PFSK-1 (cell line): ENCODE results near the gene IFT80.

Experiments used
- FOXP2 ChIP-seq: optimal IDR thresholded peaks from 2 replicates; pipeline ENCODE3; 2011; ENCODE audit warnings: borderline replicate concordance, control low read depth, inconsistent platforms; ENCODE audit not compliant: insufficient read depth; ENCODE audit errors: extremely low read length, extremely low read depth
- TF ChIP-seq, protein P1 (sequence below), 2 experiments: IDR thresholded peaks; 2 replicates each; pipeline versions ENCODE4 v1.6.1 to v1.8.0; 2011 to 2012; ENCODE audit warnings: low read depth in 2 of 2, low read length in 2 of 2, control low read depth in 1 of 2, inconsistent platforms in 1 of 2, mild to moderate bottlenecking in 1 of 2, moderate library complexity in 1 of 2; ENCODE audit not compliant: insufficient read depth in 1 of 2

DNA sequence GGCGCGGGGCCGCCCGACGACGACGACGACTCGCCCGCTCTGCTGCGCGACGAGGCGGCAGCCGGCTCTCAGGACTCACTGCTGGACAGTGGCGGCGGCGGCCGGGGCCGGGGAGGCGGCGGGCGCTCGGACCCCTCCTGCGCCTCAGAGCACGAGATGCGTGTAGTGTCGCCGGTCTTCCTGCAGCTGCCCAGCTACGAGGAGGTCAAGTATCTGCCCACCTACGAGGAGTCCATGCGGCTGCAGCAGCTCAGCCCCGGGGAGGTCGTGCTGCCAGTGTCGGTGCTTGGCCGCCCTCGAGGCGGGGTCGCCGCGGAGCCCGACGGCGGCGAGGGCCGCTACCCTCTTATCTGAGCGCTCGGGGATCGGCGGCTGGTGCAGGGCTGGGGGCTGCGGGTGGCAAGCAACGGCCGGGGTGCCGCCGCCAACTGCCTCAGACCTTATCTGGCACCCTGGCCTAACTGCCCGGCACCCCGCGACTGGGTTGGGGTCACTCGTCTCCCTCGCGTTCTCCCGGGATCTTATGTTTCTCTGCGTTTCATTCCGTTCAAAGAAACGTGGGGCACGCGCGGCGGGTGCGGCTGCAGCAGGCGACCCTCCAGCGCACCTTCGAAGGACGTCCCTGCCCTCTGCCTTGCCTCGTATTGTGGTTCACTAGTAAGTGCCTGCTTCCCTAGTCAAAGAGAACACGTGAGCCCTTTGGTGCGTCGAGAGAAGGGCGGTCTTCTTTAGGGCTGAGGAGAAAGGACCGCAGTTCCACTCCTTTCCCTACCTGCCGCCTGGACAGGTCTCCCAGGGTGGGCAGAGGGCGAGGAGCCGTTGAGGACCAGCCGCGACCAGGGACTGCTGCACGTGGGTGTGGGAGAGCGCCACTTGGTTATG is 172.8 kb downstream of the IFT80 start:
- TF ChIP-seq, protein P1, sequence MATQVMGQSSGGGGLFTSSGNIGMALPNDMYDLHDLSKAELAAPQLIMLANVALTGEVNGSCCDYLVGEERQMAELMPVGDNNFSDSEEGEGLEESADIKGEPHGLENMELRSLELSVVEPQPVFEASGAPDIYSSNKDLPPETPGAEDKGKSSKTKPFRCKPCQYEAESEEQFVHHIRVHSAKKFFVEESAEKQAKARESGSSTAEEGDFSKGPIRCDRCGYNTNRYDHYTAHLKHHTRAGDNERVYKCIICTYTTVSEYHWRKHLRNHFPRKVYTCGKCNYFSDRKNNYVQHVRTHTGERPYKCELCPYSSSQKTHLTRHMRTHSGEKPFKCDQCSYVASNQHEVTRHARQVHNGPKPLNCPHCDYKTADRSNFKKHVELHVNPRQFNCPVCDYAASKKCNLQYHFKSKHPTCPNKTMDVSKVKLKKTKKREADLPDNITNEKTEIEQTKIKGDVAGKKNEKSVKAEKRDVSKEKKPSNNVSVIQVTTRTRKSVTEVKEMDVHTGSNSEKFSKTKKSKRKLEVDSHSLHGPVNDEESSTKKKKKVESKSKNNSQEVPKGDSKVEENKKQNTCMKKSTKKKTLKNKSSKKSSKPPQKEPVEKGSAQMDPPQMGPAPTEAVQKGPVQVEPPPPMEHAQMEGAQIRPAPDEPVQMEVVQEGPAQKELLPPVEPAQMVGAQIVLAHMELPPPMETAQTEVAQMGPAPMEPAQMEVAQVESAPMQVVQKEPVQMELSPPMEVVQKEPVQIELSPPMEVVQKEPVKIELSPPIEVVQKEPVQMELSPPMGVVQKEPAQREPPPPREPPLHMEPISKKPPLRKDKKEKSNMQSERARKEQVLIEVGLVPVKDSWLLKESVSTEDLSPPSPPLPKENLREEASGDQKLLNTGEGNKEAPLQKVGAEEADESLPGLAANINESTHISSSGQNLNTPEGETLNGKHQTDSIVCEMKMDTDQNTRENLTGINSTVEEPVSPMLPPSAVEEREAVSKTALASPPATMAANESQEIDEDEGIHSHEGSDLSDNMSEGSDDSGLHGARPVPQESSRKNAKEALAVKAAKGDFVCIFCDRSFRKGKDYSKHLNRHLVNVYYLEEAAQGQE (IDR thresholded peaks at IDR 0.05; ENCODE audit: insufficient read depth in 1 of 2, low read depth in 2 of 2, low read length in 2 of 2): peak; percentile 33 to 73; a peak in 3 of 4 replicates
- no peak for TF ChIP-seq FOXP2
